HUES6 (cell line): Measurements from ENCODE around the gene ZNF532.
"Not testable (repeated sequence)": the region's sequence is repeated elsewhere in the genome, so short reads cannot be mapped to it uniquely, and the experiment has no call there.

Experiments used
- H3K27ac ChIP-seq: 2 replicates; pipeline ENCODE4 v1.7.0; 2013; ENCODE audit warnings: low read depth, mild to moderate bottlenecking, low read length, inconsistent platforms
- H3K27me3 ChIP-seq: 2 replicates; pipeline ENCODE4 v1.6.1; 2013; ENCODE audit warnings: low read length; ENCODE audit not compliant: control insufficient read depth, insufficient read depth
- H3K36me3 ChIP-seq: 2 replicates; pipeline ENCODE4 v1.6.1; 2013; ENCODE audit warnings: low read length; ENCODE audit not compliant: control insufficient read depth, insufficient read depth
- H3K4me1 ChIP-seq: 2 replicates; pipeline ENCODE4 v1.6.1; 2013; ENCODE audit warnings: low read length; ENCODE audit not compliant: control insufficient read depth, insufficient read depth
- H3K4me3 ChIP-seq: 2 replicates; pipeline ENCODE4 v1.5.1; 2013; ENCODE audit warnings: low read depth, low read length
- H3K9ac ChIP-seq: one replicate; pipeline ENCODE4 v1.6.1; 2013; ENCODE audit warnings: mild to moderate bottlenecking, low read length
- H3K9me3 ChIP-seq: 2 replicates; pipeline ENCODE4 v1.6.1; 2013; ENCODE audit warnings: low read depth, low read length; ENCODE audit not compliant: control insufficient read depth, insufficient read depth

ZNF532 gene

DNA sequence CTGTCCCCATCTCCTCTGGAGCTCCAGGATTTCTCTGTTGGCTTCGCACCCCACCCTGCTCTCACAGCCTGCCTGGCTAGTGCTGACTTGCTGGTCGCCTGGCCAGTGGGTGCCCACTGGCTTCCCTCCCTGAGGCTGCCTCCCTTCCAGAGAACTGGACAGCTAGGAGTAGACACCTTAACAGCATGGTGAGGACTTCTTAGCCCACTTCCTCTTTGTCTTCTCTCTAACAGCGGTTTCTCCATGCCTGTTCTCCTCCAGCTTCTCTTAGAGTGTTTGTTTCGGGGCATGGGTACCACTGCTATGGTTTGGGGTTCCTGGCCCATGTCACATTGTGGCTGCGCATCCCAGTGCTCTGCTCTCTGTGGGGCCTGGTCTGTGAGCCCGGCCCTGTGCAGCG lies 37.1 kb downstream of the ZNF532 start:
- Histone ChIP-seq H3K9ac (no peak overlapping the region), H3K9me3 (no peaks in the 10 kb centered on the region)

DNA sequence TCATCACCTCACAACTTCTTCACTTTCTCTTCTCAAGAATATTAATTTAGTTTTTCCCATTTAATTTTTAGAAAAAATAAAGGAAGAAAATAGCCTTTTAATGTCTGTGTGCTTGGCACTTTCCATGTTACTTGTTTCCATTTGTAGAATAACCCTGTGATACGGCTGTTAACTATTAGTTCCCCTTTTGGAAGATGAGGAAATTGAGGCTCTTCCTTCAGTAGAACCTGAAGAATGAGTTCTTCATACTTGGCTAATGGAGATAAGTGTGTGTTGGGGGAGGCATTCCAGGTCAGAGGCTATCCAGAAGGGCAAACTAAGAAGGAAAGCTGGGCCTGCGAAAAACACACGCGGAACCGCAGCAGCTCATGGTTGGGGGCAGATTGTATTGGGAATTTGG lies 38.3 kb downstream of the ZNF532 start:
- peaks cover 85% of the 10 kb centered on the region for H3K36me3 ChIP-seq
- H3K27me3 ChIP-seq: no peaks in the 10 kb centered on the region
- no peaks in the 10 kb centered on the region for H3K9me3 ChIP-seq
- no peak overlapping the region for H3K9ac ChIP-seq
- peaks cover 9% of the 10 kb centered on the region; the same call in 1 of the 2 replicates for H3K4me1 ChIP-seq
- no peak overlapping the region for H3K4me3 ChIP-seq
- H3K27ac ChIP-seq: no peak overlapping the region

More for the DNA sequence above, 37.1 kb downstream of the ZNF532 start:
- H3K27ac ChIP-seq: no peak overlapping the region
- H3K27me3 ChIP-seq: no peaks in the 10 kb centered on the region
- peaks cover 83% of the 10 kb centered on the region for H3K36me3 ChIP-seq
- H3K4me3 ChIP-seq: no peak overlapping the region
- H3K4me1 ChIP-seq: peaks cover 5% of the 10 kb centered on the region; the same call in 1 of the 2 replicates

DNA sequence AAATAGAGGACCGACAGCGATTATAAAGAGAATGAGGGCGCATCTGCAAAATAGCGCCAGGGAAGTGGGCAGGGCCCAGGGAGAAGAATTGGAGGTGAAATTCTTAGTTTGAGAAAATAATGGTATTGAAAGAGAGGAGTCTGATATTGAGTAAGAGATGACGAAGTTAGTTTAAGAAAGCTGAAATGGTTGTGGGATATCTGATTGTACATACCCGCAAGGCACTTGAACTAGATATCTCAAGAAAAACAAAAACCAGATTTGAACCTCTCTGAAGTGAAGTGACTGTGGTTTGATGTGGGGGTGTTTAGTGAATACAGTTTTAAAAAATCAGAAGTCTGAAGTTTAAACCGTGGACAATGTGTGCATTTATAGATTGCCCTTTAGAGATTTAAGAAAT lies 38.9 kb downstream of the ZNF532 start:
- Histone ChIP-seq H3K36me3 (peaks cover 83% of the 10 kb centered on the region), H3K27ac (no peak overlapping the region), H3K9ac (no peak overlapping the region), H3K4me3 (no peak overlapping the region), H3K9me3 (no peaks in the 10 kb centered on the region), H3K4me1 (peaks cover 14% of the 10 kb centered on the region; the same call in 1 of the 2 replicates), H3K27me3 (no peaks in the 10 kb centered on the region)

DNA sequence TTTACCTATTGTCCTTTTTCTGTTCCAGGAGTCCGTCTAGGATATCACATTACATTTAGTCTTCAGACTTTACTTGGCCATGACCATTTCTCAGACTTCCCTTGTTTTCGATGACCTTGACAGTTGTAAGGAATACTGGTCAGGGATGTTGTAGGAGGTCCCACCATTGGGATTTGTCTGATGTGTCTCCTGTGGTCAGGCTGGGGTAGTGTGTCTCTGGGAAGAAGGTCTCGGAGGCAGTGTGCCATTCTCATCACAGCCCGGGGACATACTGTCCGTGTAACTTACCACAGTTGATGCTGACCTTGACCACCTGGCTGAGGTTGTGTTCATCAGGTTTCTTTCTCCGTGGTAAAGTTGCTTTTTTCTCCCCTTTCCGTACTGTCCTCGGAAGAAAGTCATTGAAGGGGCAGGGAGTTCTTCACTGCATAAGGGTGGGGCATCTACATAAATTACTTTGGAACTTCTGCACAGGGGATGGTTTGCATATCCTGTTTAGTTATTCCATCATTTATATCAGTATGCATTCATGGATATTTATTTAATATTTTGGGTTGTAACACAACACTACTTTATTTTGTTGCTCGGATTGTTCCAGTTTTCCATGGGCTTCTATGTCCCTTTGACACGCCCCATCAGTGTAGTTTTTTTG lies 41.2 kb downstream of the ZNF532 start:
- Histone ChIP-seq H3K27me3 (no peaks in the 10 kb centered on the region), H3K27ac (no peak overlapping the region), H3K4me1 (peaks cover 24% of the 10 kb centered on the region), H3K9ac (no peak overlapping the region), H3K4me3 (no peak overlapping the region), H3K36me3 (peaks cover 70% of the 10 kb centered on the region), H3K9me3 (no peaks in the 10 kb centered on the region)

DNA sequence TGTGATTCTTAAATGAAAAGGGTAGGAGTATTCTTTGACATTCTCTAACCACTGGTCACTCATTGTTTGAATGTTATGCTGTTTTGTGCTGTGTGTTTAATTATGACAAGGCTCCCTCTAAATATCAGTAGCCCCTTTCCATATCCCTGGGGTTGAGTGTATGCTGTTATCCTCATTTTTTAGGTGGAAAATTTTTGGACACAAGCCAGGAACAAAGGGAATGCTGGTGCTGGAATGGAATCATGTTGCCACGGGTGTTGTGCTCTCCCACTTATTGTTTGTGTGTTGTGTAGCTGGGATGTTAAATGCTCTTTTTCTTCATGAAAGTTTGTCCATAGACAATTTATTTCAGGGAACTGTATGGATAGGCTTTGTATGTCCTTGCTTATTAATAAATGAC lies 43.3 kb downstream of the ZNF532 start:
- Histone ChIP-seq H3K27me3 (no peaks in the 10 kb centered on the region), H3K4me3 (no peak overlapping the region), H3K4me1 (peaks cover 41% of the 10 kb centered on the region), H3K9me3 (no peaks in the 10 kb centered on the region), H3K27ac (no peak overlapping the region), H3K36me3 (peaks cover 58% of the 10 kb centered on the region), H3K9ac (no peak overlapping the region)

DNA sequence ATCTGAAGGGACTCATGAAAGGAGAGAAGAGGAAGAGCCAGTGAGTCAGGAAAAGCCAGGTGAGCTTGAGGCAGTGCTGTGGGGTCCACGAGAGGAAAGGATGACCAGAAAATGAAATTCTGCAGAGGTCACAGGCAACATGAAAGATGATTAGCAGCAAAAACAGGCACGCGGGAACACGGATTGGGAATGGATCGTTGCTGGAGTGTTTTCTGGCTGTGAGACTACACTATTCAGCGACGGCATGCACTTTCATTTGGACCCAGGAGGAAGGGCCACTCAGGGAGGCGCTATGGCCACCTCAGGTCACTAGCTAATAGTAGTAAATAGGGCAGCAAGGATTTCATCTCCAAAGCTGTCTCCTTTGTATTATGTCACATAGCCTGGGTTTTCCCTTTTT lies 44.8 kb downstream of the ZNF532 start:
- Histone ChIP-seq H3K27ac (no peak overlapping the region), H3K36me3 (peaks cover 45% of the 10 kb centered on the region), H3K9ac (no peak overlapping the region), H3K4me1 (peaks cover 41% of the 10 kb centered on the region), H3K27me3 (no peaks in the 10 kb centered on the region), H3K4me3 (no peak overlapping the region), H3K9me3 (no peaks in the 10 kb centered on the region)

DNA sequence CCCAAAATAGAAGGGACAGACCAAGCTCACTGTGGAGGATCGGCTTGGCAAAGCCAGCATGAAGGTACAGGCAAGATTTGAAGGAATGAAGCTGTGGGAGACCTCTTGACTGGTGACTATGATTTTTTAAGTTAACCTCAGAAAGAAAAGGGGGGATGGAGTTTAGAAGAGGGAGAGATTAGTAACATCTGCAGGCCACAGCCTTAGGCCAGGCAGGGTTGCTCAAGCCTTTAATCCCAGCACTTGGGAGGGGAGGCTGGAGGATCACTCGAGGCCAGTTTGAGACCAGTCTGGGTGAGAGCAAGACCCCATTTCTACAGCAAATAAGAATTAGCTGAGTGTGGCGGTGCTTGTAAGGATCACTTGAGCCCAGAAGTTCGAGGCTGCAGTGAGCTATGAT lies 46.6 kb downstream of the ZNF532 start:
- no peaks in the 10 kb centered on the region for H3K27me3 ChIP-seq

DNA sequence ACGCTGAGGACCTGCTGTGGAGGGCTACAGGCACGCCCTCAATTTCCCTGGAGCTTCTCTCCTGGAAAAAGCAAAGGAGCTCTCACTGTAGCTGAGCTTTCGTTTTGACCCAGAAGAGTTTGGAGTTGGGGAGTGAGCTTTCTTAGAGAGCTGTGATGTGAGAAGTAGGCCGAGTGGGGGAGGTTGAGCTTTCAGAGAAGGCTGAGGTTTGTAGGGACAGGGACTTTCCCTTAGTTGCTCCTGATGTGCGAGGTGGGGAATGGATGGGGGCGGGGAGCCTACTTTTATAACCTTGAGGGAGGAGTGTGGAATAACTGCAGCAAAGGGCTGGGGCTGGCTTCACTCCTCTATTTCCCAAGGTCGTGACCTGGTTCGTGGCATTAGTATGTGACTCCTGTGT lies 47.1 kb downstream of the ZNF532 start:
- Histone ChIP-seq H3K4me3 (no peak overlapping the region), H3K27ac (no peak overlapping the region), H3K4me1 (peaks cover 56% of the 10 kb centered on the region), H3K36me3 (peaks cover 49% of the 10 kb centered on the region), H3K9me3 (no peaks in the 10 kb centered on the region), H3K27me3 (no peaks in the 10 kb centered on the region), H3K9ac (no peak overlapping the region)

More for the DNA sequence above, 46.6 kb downstream of the ZNF532 start:
- H3K27ac ChIP-seq: no peak overlapping the region
- peaks cover 56% of the 10 kb centered on the region for H3K4me1 ChIP-seq
- H3K9me3 ChIP-seq: no peaks in the 10 kb centered on the region
- peaks cover 44% of the 10 kb centered on the region for H3K36me3 ChIP-seq
- H3K4me3 ChIP-seq: no peak overlapping the region
- H3K9ac ChIP-seq: no peak overlapping the region

DNA sequence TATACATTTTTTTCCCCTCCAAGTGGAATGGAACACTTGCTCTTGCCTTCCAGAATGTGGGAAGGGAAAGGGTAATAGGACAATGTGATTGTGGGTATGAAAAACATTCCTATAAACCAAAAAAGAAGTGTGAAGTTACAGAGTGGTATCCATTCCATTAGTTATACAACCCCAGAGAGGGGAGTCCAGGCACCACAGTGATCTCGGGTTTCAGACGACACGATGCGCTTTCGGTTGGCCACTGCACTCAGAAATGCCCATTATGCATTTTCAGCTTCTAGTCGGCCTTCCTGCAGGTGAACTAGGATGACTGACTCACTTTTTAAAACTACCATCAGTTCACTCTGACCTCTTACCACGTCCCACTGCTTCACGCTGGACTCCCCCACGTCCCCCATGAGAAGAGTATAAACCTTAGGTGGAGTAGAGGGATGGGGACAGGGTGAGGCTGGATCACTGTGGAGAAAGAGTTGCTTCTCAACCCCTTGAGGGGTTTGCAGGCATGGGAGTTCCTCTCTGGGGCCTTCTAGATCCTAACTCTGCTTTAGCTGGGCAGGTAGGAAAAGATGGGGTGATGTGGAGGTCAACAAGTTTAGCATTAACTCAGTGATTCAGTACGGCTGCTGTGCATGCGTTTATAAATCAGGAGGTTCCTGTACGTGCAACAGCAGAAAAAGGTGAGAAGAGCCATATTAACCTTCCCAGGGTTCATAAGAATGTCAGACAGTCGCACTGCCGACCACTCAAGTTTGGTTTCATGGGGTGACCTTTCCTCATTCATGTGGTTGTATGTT lies 50.5 kb downstream of the ZNF532 start:
- no peak overlapping the region for H3K27ac ChIP-seq
- H3K27me3 ChIP-seq: no peaks in the 10 kb centered on the region
- peaks cover 39% of the 10 kb centered on the region for H3K4me1 ChIP-seq
- H3K36me3 ChIP-seq: peaks cover 64% of the 10 kb centered on the region
- H3K9ac ChIP-seq: no peak overlapping the region
- H3K4me3 ChIP-seq: no peak overlapping the region
- no peaks in the 10 kb centered on the region for H3K9me3 ChIP-seq

DNA sequence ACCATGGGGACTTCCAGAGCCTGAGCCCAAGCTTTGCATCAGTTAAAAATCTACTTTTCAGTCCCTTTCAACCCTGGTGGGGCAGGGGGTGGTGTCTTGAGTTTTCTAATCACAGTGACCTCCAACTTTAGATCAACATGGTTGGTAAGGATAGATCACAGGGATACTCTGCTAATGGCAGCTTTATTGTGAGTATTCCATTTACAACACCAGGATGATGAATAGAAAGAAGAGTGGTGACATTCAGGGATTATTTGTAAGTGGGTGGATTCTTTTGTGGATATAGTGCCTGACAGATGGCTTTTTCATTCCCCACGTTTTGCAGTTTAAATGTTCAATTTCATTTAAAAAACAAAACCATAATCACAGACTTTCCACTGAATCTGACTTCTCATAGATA lies 51.3 kb downstream of the ZNF532 start:
- Histone ChIP-seq H3K9me3 (no peaks in the 10 kb centered on the region), H3K27ac (no peak overlapping the region), H3K9ac (no peak overlapping the region), H3K36me3 (peaks cover 69% of the 10 kb centered on the region), H3K4me1 (peaks cover 33% of the 10 kb centered on the region), H3K27me3 (no peaks in the 10 kb centered on the region), H3K4me3 (no peak overlapping the region)

DNA sequence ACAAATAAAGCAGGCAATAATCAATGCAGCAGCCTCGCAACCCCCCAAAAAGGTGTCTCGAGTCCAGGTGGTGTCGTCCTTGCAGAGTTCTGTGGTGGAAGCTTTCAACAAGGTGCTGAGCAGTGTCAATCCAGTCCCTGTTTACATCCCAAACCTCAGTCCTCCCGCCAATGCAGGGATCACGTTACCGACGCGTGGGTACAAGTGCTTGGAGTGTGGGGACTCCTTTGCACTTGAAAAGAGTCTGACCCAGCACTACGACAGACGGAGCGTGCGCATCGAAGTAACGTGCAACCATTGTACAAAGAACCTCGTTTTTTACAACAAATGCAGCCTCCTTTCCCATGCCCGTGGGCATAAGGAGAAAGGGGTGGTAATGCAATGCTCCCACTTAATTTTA lies 55.3 kb downstream of the ZNF532 start:
- peaks cover 100% of the 10 kb centered on the region for H3K36me3 ChIP-seq
- not testable (repeated sequence) for H3K4me3 ChIP-seq, H3K9ac ChIP-seq, H3K27me3 ChIP-seq, H3K9me3 ChIP-seq, H3K27ac ChIP-seq
- peaks cover 14% of the 10 kb centered on the region for H3K4me1 ChIP-seq
